DOHH2 (cell line): Measurements from ENCODE around the gene YWHAH.

Experiments
- EZH2phosphoT487 ChIP-seq: fragments of 200-600 bp; sonication (generic); IDR thresholded peaks from 2 replicates; pipeline ENCODE4 v1.6.1; 2017; ENCODE audit warnings: borderline replicate concordance, mild to moderate bottlenecking, antibody characterized with exemption, low read length, moderate library complexity, mixed read lengths
- TF ChIP-seq, protein P1 (sequence below): fragments of 200-600 bp; sonication (generic); IDR thresholded peaks from one replicate; pipeline ENCODE4 v1.5.1; 2014; ENCODE audit warnings: antibody characterized with exemption, mild to moderate bottlenecking, low read depth, low read length; ENCODE audit not compliant: poor library complexity, severe bottlenecking

DNA sequence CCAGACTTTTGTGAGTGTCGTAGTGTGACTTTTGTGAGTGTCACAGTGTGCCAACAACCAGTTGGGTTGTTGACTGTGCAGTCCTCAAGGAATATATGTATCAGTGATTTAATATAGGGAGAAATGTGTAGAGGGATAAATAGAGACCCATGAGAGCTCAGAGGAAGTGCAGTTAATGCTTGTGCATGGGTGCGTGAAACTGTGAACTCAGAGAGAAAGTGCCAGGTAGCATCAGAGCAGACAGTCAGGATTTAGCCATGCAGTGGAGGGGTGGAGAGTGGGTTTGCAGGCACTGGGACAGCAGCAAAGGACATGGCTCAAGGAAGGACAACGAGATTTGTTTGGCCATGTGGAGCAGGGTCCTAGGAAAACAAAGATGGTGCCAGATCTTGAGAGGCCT is 33.6 kb downstream of the YWHAH start:
- TF ChIP-seq, protein P1, sequence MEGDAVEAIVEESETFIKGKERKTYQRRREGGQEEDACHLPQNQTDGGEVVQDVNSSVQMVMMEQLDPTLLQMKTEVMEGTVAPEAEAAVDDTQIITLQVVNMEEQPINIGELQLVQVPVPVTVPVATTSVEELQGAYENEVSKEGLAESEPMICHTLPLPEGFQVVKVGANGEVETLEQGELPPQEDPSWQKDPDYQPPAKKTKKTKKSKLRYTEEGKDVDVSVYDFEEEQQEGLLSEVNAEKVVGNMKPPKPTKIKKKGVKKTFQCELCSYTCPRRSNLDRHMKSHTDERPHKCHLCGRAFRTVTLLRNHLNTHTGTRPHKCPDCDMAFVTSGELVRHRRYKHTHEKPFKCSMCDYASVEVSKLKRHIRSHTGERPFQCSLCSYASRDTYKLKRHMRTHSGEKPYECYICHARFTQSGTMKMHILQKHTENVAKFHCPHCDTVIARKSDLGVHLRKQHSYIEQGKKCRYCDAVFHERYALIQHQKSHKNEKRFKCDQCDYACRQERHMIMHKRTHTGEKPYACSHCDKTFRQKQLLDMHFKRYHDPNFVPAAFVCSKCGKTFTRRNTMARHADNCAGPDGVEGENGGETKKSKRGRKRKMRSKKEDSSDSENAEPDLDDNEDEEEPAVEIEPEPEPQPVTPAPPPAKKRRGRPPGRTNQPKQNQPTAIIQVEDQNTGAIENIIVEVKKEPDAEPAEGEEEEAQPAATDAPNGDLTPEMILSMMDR = no peak
- TF ChIP-seq EZH2phosphoT487 = no peak
